ENCODE data around the gene ANKRD33. TPM values are rescaled to one million over a fixed set of nuclear protein-coding genes. Genes with fewer than 3 reads are reported as not detected.

Gene ANKRD33, protein sequence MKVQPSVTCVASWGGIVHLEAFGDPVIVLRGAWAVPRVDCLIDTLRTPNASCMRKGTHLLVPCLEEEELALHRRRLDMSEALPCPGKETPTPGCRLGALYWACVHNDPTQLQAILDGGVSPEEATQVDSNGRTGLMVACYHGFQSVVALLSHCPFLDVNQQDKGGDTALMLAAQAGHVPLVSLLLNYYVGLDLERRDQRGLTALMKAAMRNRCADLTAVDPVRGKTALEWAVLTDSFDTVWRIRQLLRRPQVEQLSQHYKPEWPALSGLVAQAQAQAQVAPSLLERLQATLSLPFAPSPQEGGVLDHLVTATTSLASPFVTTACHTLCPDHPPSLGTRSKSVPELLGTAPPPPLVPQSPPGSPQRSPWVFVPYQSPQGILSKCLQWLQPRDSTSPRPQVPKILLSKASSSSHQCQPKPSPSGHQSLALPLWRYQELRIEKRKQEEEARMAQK
- not detected in 2 replicates for total RNA-seq (2014; rRNA removed)
- not detected for polyA plus RNA-seq (2012)

DNA sequence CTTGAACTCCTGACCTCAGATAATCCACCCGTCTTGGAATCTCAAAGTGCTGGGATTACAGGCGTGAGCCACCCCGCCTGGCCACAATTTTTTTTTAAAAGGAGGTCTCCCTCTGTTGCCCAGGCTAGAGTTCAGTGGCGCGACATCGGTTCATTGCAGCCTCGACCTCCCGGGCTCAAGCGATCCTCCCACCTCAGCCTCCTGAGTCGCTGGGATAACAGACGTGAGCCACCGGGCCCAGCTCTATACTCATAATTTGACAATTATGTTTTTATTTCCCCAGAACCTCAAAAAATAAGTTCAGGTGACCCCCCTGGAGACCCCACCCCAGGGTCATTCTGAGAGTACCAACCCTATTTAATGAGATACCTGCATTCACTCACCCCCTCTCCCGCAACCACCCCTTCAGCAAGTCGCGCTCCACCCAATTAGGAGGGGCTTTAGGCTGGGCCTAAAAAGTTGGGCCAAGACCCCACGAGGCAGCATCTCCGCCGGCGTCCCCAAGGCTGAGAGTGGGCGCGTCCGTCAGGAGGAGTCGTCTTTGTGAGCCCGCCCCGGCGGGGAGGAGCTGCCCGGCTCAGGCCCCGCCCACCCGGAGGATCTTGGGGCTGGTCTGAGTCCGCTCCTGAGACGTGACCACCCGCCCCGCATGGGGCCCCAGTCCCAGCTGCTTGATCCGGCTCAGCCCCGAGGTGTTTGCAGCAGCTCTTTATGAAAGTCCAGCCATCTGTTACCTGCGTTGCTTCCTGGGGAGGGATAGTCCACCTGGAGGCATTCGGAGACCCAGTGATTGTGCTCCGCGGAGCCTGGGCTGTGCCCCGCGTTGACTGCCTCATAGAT, at the start of gene ANKRD33:
Gene ANKRD33 (plus strand): TSS at position 628 of the 840 bp plus-strand sequence. CDS start 84 bp downstream, at position 712.
- no peak for DNase-seq (ENCODE audit: low read depth)

DNA sequence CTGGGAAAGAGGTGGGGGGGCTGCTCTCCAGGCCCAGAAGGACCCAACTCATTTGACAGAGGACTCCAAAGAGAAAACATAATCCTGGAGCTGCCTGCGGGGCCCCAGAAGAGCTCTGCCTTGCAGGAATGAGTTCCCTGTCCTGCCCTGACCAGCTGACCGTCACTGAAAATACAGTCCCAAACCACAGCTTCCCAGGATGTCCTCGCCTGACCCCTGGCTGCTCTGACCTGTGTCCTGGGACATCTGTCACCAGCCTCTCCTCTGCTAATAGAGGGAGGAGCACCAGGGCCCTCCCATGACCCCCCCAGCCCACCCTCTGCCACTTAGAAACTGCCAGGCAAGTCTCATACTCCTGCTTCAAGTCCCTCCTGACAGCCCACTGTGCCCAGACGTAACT, 49.1 kb upstream of the ANKRD33 start:
- no peak for DNase-seq (ENCODE audit: low read depth)

DNA sequence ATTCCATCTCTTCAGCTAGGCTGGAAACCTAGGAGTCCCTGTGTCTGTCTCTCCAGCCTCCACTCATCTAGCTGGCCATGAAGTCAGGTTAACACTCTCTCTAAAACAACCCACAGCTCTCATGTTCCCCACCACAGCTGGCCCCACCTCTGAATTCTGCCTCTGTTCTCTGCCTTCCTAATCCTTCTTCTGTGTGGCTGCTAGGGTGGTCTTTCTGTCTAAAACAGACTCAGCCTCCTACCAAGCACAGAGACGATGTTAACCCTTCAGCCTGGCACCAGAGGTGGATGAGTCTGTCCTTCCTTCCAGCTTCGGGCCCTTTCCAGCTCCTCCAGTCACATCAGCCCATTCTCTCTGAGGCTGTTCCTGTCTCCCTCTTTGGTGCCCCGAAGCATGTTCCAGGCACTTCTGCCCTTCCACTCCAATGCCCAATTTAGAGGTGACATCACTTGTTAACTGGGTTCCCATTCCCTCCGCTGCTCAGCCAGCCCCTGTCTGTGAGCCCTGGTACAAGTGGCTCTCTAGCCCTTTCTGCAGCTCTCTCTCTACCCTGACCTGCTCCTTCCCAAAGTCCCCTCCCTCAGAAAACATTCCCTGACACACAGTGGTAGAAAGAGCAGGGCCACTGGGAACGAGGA, 48.5 kb upstream of the ANKRD33 start:
- no peak for DNase-seq (ENCODE audit: low read depth)

DNA sequence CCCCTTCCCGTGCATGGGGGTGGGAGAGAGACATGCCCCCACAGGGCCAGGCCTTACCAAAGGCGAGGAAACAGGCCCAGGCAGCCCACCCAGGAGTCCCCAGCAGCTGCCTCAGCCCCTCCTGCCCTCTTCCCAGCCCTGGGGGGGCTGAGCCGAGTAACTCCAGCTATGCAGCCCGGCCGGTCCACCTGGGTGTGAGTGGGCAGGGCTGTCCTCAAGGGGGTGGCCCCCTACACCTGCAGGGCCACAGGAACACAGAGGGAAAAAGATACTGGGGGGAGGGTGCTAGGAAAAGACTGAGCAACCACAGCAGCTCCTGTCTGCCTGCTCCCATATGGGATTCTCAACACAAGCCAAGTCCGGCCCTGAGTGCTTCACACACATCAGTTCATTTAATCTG, 46.9 kb upstream of the ANKRD33 start:
- DNase-seq (ENCODE audit: low read depth): no peak

DNA sequence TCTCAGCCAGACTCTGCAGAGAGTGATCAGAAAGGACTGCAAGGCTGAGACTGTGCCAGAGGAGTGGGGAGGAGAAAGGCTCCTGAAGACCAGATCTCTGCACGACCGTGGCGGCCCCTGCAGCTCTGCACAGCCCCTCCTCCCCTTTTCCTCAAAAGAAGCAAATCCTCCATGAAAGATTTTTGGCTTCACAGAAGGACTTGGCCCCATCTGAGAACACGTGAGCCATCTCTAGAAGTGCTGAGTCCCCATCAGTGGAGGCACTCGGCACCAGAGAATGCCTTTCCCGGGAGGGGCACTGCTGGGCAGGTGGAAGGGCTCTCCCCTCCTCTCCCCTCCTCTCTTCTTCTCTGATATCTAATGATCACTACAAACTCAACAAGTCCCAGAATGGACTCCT, 46.2 kb upstream of the ANKRD33 start:
- DNase-seq (ENCODE audit: low read depth): no peak

DNA sequence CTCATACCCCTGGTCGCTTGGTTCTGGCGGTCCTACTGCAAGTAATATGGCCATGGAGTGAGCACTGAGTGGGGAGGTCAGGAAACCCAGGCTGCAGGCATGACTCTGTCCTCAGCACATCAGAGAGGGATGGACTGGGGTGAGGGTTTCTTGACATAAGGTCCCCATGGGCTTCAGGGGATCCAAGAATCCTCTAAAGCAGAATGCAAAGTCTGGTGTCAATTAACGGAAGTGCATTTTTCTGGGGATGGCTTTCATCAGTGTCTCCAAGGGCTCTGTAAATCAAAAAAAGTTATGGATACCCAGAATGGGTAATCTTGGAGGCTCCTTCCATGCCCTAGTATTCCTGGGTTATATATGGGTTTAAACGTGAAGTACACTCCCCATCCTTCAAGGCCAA, 43.0 kb upstream of the ANKRD33 start:
- no peak for DNase-seq (ENCODE audit: low read depth)

DNA sequence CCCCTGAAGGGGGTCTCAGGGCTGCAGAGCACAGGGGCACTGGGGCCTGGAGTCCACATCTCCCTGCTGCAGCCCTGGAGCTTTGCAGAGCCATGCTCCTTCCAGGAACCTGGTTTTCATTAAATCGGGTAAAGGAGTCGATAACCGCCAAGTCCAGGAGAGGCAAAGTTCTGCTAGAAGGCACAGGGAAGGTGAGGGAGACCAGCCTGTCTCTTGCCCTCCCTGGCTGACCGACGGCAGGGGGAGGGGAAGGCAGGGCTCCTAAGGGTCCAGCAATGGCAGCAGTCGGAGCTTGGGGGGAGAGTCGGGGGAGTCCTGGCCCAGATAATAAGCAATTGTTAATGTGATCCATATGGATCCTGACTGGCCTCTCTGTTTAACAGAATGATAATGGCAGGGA, 42.4 kb upstream of the ANKRD33 start:
- no peak for DNase-seq (ENCODE audit: low read depth)

DNA sequence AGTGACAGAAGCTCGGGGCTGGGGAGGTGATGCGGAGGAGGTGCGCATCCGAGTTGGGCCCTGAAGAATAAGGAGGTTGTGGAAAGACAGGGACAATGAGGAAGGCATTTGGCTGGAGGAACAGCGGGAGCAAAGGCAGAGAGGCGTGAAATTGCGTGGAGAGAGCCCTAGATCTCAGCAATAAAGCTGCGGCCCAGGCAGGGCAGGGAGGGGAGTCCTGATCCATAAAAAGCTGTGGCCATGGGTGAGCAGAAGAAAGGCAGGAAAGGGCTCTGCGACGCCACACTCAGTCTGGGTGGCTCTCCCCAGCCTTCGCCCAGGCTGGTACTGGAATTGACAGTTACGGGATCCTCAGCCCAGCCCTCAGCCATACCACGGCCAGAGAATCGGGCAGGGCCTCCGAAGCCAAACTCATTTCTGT, 41.6 kb upstream of the ANKRD33 start:
- DNase-seq (ENCODE audit: low read depth): no peak

DNA sequence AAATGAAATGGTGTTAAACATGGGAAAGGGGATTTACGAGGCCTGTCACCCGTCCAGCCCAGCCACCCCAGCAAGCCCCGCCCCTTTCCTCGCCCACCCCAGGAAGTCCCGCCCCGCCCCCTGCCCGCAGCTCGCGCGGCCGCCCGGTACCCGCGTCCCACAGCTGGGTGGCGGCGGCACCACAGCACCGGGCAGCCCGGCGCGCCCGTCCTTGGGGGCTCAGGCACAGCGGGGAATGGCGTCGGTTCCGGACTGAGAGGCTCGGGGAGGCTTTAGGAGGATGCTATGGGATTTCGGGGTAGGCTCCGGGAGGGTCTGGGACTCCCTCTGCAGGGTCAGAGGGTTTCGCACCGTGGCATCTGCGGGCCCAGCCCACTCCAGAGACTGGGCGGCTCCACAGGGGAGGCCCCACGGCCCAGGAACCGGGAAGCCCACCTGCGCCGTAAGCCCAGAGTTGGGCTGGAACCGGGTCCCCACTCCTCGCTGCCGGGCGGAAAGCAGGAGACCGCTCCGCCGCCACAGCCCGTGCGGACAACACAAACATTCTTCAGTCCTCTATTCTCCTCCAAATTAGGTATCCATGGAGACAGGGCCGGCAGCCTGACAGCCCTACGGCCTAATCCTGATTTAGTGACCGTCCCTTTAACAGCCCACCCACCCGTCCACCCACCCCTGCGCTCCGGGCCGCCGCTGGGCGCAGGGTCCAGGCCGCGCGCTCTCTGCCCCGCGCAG, 40.8 kb upstream of the ANKRD33 start:
- DNase-seq (ENCODE audit: low read depth): no peak

DNA sequence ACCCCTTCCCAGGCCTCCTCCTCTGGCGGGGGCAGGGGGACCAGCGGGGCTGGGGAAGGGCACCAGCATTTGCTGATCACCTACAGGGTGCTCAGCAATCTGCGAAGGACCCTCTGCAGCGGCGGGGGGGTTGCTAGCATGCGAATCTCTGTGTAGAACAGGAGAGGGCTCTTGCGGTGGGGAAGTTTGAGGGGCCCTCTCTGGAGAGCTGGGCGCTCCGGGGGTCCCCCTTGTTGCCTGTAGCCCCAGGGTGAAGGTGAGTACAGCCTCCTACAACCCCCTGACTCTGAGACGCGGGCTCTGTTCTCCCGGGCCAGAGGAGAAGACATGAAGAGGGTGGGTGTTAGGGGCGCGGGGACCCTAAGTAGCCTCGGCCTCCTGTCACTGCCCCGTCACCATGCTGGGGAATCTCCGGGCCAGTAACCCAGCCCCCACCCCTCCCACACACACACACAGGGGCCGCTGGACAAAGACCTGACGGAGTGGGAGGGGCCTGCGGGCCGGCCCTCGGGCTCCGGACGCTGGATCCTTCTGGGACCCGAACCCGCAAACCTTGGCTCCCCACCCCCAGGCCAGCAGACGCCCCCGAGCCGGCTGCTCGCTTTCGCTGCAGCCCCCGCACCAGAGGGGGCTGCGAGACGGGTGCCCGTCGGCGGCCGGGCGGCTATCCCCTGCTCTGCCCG, 40.1 kb upstream of the ANKRD33 start:
- DNase-seq (ENCODE audit: low read depth): no peak

DNA sequence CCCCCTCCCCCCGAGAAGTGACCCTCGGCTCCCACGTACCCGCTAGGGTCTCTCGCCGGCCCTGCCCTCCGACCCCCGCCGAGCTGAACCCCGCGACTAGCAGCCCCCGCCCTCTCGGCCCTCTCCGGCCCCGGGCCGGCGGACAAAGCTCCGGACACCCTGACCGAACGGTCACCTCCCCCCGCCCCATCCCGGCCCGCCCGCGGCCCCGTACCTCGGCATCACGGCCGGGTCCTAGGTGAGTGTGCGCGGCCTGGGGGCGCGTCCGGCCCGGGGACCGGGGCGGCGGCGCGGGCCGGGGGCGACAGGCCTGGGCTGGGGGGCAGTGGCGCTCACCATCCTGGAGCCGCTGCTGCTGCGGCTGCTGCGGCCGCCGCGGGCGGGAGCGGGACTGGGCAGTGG, 39.6 kb upstream of the ANKRD33 start, which contains the start of gene FIGNL2:
Gene FIGNL2 (minus strand): TSS at position 393 of the 402 bp plus-strand sequence. CDS start 26,305 bp downstream, outside the sequence.
- DNase-seq (ENCODE audit: low read depth): no peak

DNA sequence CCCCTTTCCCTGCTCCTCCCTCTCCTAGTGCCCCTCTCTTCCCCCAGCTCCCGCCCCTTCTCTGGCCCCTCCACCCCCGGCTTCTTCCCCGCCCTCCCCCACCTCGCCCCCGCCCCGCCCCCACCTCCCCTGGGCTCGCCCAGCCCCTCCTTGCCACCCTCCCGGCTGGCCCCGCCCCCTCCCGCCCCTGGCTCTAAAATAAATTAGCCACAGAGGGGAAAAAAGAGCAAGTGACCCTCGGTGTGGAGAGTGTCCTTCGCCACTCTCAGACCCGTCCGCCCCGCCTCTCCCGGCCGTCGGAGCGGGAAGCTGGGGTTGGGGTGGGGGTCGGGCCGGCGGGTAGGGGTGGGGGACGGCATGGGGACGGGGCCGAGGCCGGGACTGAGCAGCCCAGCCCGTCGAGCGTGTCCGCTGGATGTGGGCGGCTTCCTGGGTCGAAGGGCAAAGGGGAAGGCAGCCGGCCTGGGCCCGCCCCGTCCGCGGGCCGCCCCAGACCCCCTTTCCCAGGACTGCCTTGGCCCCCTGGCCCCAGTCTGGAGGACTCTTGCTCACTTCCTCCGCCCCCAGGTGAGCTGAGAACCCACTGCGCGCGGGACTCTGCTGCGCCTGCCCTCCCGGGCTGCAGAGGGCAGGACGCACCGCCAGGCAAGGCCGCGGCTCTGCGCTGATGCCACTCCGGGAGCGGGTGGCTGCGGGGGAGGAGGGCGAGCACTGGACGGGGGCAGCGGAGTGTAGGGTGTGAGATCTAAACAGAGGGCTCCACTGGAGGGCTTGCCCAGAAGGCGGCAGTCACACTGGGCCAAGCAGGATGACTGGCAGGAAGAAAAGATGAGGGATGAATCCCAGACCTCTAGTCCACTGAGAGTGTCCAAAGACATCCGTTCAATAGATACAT, 38.8 kb upstream of the ANKRD33 start:
- DNase-seq (ENCODE audit: low read depth): no peak

DNA sequence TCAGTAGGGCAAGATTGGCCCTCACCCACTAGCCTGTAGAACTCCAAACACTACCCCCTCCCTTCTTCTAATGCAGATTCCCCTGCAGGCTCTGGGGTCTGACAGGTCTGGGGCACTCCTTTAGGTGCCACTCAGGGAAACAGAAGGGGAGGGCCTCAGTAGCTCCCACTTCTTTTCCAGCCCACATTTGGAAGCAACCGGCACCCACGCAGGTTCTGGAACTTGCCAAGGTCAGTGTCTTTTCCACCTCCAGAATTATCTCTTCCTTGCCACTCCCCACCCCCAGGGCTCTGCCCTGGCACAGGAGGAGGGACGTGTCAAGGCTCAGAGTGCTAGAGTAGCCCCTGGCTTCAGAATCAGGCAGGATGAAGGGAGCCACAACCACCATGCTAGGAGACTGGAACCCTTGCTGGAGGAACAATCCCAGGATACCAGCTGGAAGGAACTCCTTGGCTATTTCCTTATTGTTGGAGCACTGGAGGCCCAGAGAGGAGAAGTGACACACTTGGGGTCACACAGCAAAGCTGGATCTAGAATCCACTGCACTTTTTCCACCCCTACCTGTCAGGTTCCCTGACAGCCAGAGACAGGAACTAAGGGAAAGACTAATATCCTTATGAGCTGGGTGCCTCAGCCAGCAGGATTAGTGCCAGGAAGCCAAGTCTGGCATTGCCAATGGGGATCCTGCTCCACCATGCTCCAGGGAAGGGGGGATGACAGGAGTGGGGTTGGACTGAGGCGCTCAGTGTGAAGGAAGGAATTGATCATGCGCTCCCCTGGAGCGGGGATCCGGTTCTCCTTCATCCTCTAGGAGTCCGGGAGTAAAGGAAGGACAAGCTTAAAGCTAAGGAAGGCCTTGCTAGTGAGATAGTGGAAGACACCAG, 37.6 kb upstream of the ANKRD33 start:
- DNase-seq (ENCODE audit: low read depth): no peak

DNA sequence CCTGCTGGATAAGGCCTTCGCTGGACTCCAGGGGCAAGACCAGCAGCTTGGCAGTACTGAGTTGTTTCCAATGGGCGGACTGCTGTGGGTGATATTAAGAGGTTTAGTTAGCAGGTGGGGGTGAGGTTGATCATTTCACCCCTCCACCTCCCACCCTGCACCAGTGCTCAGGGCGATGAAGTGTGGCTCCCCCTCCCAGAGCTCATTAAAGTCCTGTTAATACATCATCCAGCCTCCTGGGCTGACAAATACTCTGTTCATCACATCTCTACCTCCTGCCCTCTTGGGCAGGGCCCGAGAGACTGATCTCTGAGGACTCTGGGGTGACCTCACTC, 37.0 kb upstream of the ANKRD33 start:
- no peak for DNase-seq (ENCODE audit: low read depth)

DNA sequence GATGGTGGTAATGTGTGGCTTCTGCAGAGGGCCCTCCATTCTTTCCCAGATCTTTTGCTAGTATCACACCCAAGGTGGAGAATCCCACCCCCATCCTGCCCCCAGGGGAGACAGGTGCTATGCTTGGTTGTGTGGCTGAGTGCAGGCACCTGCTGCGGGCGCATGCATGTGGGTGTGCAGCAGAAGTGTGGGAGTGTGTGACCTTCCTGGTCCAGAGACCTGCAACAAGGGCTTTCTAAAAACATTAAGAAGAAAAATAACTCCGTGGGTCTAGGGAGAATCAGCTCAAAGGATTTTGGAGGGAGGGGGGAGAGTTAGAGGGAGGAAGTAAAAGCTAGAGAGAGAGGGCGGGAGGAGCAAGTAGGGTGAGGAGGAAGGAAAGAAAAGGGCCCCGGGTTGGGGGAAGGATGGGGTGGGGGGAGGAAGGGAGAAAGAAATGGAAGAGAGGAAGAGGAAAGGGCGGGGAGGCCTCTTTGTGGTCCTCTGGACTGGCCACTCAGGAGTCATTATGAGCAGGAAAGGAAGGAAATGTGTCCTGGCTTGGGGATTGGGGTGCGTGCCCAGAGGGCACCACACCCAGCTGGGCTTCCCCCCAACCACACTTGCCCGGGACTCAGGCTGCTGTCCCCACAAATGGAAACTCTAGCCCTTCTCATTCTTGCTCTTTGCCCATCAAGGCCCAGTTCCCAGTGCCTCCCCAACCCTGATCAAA, 36.3 kb upstream of the ANKRD33 start:
- DNase-seq (ENCODE audit: low read depth): no peak

DNA sequence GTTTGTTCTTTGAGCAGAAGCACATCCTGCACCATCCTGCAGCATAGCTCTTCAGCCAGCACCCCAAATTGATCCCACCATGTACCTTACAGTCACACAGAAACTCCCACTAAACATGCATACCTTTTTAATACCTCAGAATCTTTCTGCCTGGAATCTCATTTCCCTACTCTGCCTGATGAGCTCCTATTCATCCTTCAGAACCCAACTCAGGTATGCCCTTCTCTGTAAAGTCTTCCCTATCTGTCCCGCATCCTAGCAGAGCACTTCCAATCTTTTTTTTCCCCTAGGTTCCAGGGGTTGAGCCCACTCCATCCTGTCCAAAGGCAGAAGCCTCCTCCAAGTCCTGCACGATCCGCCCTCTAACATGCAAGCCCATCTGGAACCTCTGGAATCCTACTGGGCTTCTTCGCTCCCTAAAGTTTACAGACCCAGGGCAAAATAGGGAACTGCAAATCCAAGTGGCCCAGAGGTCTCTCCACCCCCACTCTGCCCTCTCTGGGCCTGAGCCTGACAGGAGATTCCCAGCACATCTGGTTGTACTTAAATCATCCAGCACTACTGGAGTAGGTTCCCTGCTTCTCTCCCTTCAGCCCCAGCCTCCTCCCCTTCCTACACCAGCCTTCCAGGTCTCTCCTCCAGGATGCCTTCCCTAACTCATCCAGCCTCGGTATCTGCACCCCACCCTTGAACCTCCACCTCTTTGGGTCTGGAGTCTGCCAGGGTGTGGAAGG, 35.3 kb upstream of the ANKRD33 start:
- DNase-seq (ENCODE audit: low read depth): no peak

Measured in LHCN-M2 (cell line).